Esophagus muscularis mucosa (tissue), 3 donors: ENCODE measurements around the gene KRT8.

Experiments used
- CTCF ChIP-seq, 3 experiments: fragments of 200-600 bp in 2 of 3; fragments of 450-650 bp in 1 of 3; sonication (generic) in 2 of 3; IDR thresholded peaks; one replicate each; pipeline ENCODE4 v1.5.1; 2017 to 2019; ENCODE audit warnings: antibody characterized with exemption in 3 of 3, mild to moderate bottlenecking in 2 of 3, moderate library complexity in 1 of 3
- POLR2A ChIP-seq: fragments of 450-650 bp; IDR thresholded peaks from one replicate; pipeline ENCODE4 v1.6.1; 2017; ENCODE audit warnings: antibody characterized with exemption, moderate library complexity, mild to moderate bottlenecking, low read depth

DNA sequence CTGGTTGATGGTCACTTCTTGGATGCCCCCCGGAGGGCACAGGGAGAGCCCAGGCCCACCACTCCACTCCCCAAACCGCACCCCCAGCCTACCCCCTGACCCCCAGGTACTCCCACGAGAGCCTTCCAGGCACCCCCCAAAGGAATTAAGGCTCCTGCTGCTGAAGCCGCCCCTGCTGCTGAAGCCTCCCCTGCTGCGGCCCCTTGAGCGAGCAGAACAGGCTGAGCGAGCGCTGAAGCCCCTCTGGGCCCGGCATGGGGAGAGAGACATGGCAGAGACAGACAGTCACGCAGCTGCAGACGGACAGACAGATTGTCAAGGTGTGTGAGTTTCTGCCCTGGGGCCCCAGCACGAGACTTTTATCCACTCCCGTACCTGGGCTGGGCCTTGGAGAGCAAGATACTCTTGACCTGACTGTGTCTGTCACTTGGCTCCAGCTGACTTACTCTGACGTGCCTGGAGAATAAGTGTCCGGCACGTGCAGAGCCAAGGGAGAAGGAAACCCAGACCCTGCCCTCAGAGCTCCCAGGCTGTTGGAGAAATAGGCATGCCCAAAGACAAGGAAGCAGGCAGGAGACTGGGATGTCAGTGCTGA lies 56.1 kb downstream of the KRT8 start, which contains the start of gene KRT78:
- TF ChIP-seq CTCF (IDR thresholded peaks at IDR 0.05), result no peak
- TF ChIP-seq POLR2A, result no peak
